GM12875 (cell line): ENCODE data around the gene ISX.
"Not testable (repeated sequence)": the region's sequence is repeated elsewhere in the genome, so short reads cannot be mapped to it uniquely, and the experiment has no call there.

Experiments
- H3K4me3 ChIP-seq: one replicate; pipeline ENCODE4 v1.5.1; 2011; ENCODE audit warnings: low read depth, low read length, control low read depth
- TF ChIP-seq, protein P1 (sequence below): IDR thresholded peaks from 2 replicates; pipeline ENCODE4 v1.5.1; 2011; ENCODE audit warnings: low read depth, mild to moderate bottlenecking, control low read depth, inconsistent platforms, low read length, moderate library complexity, borderline replicate concordance; ENCODE audit not compliant: insufficient read depth

Gene ISX

DNA sequence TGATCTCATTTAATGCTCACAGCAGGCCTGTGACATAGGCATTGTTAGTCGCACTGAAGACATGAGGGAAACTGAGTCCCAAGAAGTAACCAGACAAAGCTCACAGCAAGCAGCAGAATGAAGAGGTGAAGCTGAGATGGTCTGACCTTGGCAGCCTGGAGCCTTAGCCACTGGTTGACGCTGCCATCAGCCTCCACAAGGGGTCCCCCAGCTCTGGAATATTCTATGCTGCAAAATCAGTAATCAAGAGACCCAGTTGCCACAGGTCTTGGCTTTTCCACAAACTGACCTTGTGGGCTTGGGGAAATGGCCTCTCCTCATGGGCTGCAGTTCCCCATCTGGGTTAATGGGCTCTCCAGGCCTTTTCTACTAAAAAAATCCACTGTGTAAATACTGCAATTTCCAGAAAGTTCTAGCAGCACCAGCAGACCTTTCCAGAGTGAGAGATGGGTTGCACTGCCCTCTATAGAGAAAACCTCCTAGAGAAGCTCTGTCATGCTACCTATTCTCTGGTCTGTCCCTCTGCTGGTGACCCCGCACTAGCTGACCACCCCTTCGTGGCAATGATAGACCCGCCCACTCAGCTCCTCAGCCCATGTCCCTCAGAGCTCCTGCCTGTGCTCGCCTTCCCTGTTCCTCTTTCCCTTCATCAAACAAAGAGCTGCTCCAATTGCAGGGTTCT, 22.6 kb upstream of the ISX start:
- TF ChIP-seq, protein P1, sequence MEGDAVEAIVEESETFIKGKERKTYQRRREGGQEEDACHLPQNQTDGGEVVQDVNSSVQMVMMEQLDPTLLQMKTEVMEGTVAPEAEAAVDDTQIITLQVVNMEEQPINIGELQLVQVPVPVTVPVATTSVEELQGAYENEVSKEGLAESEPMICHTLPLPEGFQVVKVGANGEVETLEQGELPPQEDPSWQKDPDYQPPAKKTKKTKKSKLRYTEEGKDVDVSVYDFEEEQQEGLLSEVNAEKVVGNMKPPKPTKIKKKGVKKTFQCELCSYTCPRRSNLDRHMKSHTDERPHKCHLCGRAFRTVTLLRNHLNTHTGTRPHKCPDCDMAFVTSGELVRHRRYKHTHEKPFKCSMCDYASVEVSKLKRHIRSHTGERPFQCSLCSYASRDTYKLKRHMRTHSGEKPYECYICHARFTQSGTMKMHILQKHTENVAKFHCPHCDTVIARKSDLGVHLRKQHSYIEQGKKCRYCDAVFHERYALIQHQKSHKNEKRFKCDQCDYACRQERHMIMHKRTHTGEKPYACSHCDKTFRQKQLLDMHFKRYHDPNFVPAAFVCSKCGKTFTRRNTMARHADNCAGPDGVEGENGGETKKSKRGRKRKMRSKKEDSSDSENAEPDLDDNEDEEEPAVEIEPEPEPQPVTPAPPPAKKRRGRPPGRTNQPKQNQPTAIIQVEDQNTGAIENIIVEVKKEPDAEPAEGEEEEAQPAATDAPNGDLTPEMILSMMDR, result peak; percentile 75
- H3K4me3 ChIP-seq, result no peak overlapping the region

DNA sequence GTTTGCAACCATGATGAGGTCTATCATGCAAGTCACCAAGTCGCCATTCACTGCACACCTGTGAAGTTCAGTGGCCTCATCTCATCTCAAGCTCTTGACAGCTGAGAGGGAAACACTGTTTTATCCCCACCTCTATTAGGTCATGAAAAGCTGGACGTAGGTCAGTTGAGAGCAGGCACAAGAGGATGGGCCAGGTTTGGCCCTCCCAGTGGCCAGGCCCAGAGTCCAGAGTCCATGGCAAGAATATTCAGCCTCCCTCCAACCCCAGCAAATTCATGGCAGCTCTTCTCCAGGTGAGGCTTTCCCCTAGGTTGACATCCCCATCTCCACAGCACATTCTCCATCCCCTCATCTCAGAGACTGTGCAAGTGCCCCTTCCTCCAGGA, 22.0 kb upstream of the ISX start:
- TF ChIP-seq, protein P1, result no peak
- H3K4me3 ChIP-seq, result no peak overlapping the region

DNA sequence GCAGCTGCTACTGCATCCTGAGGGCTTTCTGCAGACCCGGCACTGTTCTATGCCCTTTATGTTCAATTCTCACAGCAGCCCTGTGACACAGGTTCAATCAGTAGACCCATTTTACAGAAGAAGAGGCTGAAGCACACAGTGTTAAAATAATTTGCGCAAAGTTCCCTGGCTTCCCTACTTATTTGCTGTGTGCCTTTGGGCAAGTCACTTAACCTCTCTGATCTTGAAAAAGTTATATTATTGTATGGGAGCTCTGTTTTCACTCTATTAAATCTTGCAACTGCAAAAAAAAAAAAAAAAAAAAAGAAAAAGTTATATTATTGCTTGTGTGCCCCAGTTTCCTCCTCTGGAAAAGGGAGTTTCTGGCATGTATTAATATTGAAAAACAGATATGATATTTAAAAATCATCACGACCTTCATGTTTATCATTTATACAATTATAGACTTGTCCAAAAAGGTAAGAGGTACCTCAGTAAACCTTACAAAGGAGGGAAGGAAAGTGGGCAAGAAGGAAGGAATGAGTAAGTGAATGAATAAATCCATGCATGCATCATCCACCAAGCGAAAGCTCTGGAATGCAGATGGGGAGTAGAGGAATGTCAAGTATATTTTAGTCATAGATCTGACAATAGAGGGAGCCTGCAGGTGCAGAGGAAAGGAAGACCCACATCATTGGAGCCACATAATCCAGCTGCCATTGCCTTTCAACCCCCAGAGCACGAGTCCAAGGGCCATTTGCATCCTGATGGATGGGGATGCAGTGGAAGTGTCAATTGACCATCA, 21.2 kb upstream of the ISX start:
- no peak overlapping the region for H3K4me3 ChIP-seq
- TF ChIP-seq, protein P1, result no peak

DNA sequence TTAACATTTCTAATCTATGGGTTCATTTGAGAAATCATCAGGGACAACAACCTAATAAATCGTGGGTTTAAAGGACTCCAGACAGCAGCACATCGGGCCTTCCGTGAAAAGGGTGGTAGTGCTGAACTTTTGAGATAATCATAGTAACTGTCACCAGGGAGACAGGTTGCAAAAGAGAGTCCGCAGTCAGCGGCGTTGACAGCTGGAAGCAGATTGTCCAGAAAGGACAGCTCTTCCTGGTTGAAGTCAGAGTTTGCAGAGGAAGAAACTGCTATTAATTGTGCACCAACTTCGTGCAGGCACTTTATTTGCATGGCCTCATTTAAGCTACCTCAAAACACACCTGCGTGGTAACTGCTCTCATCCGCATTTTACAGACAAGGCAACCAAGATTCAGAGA, 20.5 kb upstream of the ISX start:
- TF ChIP-seq, protein P1, result no peak
- no peak overlapping the region for H3K4me3 ChIP-seq

DNA sequence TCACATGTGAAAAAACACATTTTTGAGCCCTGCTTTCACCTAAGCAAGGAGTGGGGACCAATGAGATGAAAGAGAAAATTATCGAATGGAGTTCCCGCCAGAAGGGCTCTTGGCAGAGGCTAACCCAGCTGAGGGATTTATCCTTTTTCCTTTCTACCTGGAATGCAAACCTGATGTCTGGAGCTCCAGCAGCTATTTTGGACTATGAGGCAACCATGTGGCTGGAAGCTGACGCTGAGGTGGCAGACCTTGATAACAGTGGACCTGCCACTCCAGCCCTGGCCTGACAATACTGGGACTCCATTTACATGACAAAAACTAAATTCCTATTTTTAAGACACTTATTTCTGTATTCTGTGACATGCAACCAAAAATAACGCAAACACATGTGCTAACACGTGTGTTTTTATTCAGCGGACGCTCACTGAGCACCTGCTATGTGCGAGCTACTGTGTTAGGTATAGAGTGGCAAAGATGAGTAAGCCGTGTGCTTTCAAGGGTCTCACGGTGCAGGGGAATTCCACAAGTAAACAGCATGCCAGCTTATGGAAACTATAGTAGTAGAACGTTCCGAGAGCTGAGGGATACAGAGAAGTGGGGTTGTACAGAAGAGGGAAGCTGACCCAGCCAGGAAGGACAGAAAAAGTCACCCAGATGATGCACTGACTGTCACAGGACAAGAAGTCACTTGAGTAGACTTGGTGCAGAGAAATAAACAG, 19.1 kb upstream of the ISX start:
- H3K4me3 ChIP-seq, result no peak overlapping the region
- TF ChIP-seq, protein P1, result no peak

DNA sequence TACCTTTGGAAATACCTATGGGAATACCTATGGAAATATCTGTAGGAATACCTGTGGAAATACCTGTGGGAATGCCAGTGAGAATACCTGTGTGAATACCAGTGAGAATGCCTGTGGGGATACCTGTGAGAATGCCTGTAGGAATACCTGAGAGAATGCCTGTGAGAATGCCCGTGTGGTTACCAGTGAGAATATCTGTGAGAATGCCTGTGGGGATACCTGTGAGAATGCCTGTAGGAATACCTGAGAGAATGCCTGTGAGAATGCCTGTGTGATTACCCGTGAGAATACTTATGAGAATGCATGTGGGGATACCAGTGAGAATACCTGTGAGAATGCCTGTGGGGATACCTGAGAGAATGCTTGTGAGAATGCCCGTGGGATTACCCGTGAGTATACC, 15.9 kb upstream of the ISX start:
- H3K4me3 ChIP-seq, result not testable (repeated sequence)

DNA sequence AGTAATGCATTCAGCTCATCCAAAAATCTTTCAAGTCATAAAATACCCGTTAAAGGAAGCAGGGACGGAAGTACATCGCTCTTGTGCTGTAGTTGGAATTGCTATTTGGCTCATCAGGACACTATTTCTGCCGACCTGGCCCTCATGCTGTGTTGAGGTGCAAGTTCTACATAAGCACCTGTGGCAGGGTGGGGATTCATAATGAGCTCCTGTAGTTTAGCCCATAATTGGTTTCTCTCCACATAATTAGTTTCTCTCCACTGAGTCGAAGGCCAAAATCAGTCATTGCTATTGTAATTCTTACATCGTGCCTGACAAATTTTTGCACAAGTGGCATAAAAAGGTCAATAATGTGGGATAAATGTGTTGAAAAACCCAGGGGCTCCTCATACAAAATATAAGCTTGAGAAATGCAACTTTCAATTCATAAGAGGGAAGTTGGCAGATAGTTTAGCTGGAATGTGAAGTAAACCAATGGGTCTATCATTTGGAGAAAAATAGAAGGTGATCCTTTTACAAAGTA, 14.9 kb upstream of the ISX start:
- TF ChIP-seq, protein P1, result no peak
- no peak overlapping the region for H3K4me3 ChIP-seq
